ENCODE measurements around the gene APOL4.
"Not testable (repeated sequence)": the region's sequence is repeated elsewhere in the genome, so short reads cannot be mapped to it uniquely, and the experiment has no call there.

Gene APOL4

DNA sequence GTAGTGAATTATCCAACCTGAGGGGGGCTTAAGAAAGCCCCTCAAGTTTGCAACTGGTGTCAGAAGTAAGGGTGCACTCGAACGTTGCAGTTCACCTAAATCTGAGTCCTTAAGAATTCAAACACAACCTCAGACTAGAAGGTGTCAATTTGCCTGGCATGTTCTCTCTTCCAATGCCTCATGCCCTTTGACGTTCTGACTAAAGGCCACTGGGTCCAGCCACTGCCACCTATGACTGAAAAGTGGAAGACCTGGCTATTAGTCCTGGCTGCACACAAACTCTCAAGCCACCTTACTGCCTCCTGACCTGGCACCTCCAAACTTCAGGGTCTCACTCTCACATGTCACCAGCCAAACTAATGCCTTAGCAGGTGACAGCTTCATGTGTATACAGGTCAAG is 8.0 kb downstream of the APOL4 start:
- H3K4me3 ChIP-seq (ENCODE audit: low read depth, low read length), result no peak overlapping the region
- no peak for DNase-seq (ENCODE audit: low read depth)

DNA sequence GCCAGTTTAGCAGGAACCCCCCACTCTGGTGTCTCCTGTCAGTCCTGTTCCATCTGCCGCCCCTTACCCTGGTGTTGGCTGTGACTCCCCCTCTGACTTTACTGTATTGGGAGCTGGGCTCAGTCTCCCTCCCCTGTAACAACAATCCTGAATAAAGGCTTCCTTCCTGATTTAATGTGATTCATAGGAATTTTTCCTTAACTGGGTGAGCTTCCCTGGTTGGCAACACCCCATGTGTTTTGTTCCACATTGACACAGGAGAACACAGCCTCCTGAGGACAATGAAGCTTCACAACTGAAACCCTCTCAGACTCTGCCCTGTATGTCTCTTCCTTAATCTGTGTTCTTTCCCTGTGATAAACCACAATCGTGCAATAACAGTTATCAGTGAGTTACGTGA is 8.4 kb downstream of the APOL4 start:
- no peak for DNase-seq (ENCODE audit: low read depth)
- no peak overlapping the region for H3K4me3 ChIP-seq (ENCODE audit: low read depth, low read length)

DNA sequence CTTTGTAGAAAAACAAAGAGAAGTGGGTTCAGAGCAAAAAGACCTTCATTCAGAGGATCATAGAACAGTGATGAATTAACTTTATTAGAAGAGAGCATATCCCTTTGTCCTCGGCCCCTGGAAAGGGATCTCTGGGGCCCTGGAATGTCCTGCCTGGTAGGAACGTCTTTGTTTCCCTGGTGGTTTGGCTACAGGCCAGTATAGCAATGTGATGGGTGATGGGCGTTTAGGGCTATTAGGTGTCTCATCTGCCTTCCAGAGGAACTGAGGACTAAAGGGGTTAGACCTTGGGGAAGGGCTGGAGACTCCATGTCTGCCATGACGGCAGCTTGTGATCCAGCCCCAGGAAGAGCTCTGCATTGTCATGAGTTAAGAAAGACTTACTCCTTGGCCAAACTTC is 9.1 kb downstream of the APOL4 start:
- no peak overlapping the region for H3K4me3 ChIP-seq (ENCODE audit: low read depth, low read length)
- DNase-seq (ENCODE audit: low read depth), result no peak

DNA sequence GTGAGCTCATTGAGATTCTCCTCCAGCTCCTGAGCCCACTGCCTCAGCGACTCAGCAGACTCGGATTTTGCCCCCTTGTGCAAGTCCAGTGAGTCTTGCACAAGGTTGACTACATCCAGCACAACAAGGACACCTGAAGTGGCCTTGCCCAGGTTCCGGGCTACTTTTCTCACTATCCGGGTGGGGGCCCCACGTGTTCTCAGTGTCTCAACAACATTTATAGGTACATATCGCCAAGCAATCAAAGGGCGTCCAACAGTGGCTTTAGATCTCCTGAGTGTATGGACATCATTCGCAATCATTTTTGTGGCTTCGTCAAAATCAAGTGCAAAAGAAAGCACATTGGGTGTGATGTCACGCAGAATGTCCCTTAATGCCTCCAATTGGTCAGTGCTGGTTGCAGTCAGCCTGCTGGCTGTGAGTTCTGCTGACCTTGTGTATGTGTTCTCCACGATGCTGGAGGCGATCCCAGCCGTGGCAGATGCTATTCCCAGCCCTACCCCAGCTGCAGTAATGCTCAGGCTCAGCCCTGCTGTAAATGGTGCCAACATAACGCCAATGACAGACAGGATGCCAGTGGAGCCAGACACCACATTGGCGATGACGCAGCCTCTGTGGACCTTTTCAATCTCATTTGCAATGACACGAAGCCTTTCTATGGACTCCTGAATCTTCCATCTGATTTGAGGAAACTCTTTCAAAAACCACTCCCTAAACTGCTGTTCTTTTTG is 10.3 kb downstream of the APOL4 start:
- no peak for DNase-seq (ENCODE audit: low read depth)

DNA sequence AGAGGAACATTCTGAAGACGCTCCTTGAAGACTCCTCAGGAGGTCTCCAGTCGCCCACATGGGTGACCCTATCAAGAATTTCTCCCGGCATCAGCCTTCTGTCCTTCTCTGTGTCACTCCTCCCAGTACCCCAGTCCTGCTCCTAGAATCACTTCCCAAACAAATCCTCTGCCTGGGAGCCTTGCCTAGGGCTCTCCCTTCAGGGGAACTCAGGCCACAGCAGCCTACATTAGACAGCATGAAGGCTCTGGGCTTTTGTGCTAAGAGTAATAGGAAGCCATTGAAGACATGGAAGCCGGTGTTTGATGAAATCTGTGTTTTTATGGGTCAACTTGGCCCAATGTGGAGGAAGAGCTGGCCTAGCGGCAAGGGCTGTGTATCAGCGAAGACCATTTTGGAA is 13.7 kb downstream of the APOL4 start:
- H3K4me3 ChIP-seq (ENCODE audit: low read depth, low read length); DNase-seq (ENCODE audit: low read depth): not testable (repeated sequence)

More for the DNA sequence above, 10.3 kb downstream of the APOL4 start:
- H3K4me3 ChIP-seq (ENCODE audit: low read depth, low read length), result no peak overlapping the region

DNA sequence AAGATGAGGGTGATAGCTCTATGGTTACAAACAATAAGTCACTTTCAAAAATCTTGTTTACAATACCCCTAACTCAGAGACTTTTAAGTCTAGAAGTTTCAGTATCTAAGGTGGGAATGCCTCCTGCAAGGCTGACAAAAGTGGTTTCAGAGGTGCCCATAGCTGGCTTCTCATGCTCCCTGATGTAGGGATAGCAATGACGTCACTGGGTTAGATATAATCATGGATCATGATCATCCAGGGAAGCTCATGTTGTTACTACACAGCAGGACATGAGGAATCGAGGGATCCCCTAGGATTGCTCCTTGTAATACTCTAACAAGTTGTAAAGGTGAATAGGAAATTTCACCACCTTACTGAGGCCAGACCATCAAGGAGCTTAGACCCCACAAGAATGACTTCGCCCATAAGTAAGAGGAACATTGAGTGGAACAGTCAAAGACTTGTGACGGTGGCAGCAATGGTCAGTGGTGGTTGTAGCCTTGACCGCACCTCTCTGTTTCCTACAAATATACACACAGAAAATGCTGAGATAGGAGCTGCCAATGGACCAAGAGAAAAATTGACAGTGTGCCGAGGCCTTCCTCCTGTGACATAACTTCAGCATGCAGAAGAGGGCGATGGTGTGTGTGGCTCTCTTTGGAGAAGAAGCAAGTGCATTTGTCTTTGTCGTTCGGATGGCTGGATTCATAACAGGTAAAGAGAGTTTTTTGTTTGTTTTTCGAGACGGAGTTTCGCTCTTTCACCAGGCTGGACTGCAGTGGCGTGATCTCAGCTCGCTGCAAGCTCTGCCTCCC is 15.6 kb downstream of the APOL4 start:
- no peak overlapping the region for H3K4me3 ChIP-seq (ENCODE audit: low read depth, low read length)
- DNase-seq (ENCODE audit: low read depth), result no peak

DNA sequence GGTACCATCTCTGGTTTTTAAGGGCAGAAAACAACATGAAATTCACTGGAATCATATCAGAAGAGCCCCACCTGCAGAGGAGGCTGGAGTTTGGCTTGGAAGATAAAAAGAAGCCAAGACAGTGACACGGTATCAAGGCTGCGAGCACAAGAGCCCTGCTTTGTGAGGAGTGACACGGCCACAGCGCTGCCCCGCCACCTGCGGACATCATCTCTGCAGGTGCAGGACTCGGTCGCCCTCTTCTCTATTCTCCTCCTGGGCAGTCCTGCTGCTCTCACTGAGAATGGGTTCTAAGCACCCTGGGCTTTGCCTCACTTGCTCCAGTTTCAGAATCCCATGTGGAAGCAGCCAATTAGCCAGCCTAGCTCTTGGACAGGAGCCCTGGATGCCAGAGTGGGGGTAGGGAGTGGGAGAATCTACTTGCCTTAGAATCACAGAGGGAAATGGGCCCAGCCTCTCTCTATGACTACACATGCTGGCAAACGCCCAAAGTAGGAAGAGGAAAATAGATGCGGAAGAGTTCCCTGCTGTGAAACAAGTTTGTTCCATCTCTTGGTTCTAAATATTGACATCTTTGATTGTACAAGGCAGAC is 17.1 kb downstream of the APOL4 start:
- no peak for DNase-seq (ENCODE audit: low read depth)

DNA sequence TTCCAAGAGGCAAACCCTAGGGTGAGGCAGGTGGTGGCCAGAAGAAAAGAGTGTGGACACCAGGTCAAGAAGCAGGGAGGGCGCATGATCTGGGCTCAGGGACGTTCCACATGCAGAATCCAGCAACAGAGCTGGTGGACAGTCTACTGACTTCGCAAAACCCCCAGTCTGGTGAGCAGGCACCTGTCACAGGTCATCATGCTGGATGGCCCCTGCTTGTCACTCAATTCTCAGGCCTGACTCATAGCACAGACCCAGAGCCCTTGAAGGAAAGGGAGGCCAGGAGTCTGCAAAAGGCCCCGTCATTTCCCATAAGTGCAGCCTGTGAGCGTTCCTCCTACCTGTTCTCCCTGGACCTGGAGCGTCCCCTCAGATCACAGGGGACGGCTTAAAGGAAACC is 18.2 kb downstream of the APOL4 start:
- DNase-seq (ENCODE audit: low read depth), result no peak
- no peak overlapping the region for H3K4me3 ChIP-seq (ENCODE audit: low read depth, low read length)

More for the DNA sequence above, 17.1 kb downstream of the APOL4 start:
- H3K4me3 ChIP-seq (ENCODE audit: low read depth, low read length), result no peak overlapping the region

DNA sequence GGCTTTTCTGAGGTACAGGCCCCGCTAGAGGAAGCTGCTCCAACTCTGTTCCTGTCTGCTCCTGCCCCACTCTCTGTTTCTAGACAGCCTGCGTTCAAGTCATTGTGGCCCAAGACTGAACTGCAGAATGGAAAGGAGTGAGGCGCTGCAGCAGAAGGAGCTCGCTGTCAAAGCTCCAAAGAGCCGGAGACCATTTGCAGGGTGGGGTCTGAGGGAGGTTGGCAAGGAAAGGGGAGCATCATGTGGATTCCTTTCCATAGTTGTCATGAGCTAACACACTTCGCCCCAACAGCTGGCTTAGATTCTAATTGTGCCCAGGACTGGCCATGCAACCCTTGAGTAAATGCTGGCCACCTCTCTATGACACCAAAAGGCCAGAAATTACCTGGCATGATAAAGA is 18.8 kb downstream of the APOL4 start:
- H3K4me3 ChIP-seq (ENCODE audit: low read depth, low read length), result no peak overlapping the region
- no peak for DNase-seq (ENCODE audit: low read depth)

DNA sequence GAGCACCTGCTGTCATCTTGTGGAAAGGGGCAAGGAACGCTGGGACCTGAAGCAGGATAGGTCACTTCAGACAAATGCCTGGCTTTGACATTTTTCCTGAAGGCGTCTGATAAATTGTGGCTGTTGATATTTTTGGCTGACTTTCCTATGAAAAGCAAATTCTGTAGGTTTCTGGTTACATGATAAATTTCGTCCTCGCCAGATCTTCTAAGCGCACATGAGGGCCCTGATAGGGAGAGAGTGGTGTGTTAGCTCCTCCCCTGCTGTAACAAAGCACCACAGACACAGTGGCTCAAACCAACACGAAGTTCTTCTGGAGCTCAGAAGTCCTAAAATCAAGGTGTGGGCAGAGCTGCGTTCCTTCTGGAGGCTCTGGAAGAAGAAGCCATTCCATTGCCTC is 19.6 kb downstream of the APOL4 start:
- no peak for DNase-seq (ENCODE audit: low read depth)
- no peak overlapping the region for H3K4me3 ChIP-seq (ENCODE audit: low read depth, low read length)

DNA sequence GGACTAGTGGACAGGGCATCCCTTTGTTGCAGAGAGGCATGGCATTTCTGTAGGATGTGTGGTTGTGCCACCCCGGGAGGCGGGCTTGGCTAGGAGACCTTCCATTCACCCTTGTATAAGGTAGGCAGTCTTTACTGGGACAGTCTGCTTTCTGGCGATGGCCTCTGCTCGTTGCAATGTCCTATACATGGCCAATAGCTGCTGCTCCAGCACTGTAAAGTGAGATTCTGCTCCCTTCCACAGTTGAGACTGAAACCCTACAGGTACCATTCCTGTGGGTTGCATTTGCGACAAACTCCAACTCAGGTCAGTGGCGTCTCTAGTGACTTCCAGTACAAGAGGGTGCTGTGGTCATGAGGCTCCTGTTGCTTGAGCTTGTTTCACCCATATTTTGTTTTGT is 20.7 kb downstream of the APOL4 start:
- DNase-seq (ENCODE audit: low read depth), result no peak

DNA sequence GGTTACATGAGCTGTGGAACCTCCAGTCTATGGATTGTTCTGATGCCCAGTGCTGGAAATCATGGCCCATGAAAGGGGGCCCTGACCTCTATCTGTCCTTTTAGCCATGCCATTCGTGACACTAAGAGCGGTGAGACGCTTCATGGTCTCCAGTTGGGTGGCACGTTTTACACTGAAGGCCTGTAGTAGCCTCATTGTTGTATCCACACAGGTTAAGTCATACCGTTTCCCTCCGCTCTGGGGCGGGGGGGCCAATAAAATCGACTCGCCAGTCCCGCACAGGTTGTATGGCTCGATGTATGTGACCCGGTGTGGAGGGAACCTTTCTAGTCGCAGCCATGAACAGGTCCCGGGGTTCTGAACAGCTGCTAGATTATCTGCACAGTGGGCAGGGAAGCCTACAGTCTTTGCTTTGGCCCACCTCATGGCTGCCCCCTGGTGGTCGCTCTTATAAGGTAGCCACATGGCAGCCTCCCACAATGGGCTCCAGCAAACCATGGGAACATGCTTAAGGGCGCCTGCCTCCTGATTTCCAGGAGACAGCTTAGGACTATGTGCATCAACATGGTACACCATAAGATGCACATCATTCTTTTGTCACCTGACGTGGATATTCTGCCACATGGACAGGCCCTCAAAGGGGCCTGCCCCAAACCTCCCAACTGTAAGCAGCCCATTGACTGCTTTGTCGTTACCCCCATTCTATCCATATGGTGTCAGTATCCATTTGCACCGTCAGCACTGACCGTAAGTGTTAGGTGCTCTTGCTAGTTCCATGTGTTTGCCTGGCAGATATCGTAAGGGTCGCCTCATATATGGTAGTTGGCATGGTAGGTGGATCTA is 21.4 kb downstream of the APOL4 start:
- H3K4me3 ChIP-seq (ENCODE audit: low read depth, low read length), result no peak overlapping the region
- no peak for DNase-seq (ENCODE audit: low read depth)

More for the DNA sequence above, 20.7 kb downstream of the APOL4 start:
- H3K4me3 ChIP-seq (ENCODE audit: low read depth, low read length), result no peak overlapping the region

DNA sequence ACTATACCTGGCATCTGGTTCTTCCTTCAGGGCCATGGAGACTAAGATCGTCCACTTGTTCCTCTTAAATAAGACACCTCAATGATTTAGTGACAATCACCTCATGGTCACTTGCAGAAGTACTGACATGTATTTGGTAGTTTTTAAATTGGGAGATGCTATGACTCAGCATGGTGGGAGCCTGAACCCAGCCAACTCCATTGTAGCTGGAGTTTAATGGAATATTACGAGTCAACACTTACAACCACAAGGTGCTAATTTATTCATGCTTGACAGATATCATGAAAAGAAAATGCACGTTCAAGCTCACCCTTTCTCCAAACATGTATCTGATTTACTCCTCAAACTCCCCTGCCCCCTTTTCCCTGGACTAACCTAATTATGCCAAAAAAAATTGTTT is 24.4 kb downstream of the APOL4 start:
- H3K4me3 ChIP-seq (ENCODE audit: low read depth, low read length), result no peak overlapping the region
- no peak for DNase-seq (ENCODE audit: low read depth)

DNA sequence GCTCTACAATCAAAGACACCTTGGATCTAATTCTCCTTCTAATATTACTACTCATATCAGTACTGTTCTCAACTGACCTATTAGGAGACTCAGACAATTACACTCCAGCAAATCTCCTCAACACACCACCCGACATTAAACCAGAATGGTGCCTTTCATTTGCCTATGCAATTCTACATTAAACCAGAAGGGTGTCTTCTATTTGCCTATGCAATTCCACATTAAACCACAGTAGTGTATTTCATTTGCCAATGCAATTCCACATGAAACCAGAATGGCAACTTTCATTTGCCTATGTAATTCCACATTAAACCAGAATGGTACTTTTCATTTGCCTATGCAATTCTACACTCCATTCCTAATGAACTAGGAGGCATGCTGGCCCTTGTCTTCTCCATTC is 25.7 kb downstream of the APOL4 start:
- no peak overlapping the region for H3K4me3 ChIP-seq (ENCODE audit: low read depth, low read length)
- DNase-seq (ENCODE audit: low read depth), result no peak

DNA sequence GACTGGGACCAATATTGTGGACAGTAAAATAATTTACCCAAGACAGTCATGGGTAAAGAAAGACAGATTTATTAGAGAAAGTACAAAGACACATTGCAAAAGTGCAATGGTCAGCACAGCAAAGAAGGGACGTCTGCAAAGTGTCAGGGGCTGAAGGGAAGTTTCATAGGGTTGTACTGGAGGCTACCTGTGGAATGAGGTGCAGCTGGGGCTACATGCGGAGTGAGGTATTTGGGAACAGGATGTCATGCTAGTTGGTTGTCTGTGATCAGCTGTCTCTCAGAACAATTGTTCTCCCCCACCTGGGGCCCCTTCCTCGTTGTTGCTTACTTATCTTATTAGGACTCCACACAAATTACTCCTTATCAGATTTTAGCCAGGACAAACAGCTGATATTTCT is 29.7 kb downstream of the APOL4 start:
- H3K4me3 ChIP-seq (ENCODE audit: low read depth, low read length), result no peak overlapping the region
- DNase-seq (ENCODE audit: low read depth), result no peak

DNA sequence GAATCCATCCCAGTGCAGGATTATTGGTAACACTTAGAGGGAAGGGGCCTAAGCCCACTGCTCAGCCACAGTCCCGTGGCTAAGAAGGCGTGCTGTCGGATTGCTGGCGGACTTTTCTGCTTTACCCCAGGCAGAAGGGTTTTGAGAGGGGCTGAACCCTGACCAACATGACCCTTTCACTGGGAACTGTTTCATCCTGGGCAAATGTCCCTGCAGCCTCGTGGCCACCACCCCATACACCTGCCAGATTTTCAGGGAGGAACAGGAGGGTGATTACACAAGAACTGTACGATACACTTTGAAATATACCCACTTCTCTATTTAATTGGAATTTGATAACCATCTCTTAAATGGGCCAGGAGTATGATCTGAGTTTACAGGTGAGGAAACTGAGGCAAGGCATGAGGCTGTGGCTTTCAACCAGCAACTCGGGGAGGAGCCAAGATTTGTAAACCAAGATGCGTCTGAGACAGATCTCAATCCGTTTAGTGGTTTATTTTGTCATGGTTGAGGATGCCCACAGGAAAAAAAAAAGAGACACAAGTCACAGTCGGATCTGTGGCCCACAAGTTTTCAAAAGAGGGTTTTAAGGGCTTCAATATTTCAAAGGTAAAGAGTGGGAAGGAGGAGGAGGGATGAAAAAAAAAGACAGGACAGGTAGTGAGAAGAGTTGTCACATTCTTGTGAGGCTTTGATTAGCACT is 34.9 kb downstream of the APOL4 start:
- no peak overlapping the region for H3K4me3 ChIP-seq (ENCODE audit: low read depth, low read length)

DNA sequence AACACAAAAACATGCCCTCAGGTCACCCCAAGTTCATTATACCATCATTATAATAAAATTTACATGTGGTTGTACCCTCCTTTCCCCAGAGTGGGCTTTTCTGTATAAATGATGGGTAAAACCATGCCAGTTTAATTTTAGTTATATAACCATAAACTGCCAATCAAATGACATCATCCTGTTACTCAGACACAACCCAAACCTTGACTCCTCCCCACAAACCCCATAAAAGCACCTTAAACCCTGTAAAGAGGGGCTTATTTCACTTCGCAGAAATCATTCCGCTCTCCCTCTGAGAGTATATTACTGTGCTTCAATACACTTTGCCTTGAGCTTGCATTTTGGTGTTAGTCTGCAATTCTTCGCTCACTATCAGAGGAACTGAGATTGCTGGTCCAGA is 35.5 kb downstream of the APOL4 start:
- DNase-seq (ENCODE audit: low read depth), result no peak
- no peak overlapping the region for H3K4me3 ChIP-seq (ENCODE audit: low read depth, low read length)

More for the DNA sequence above, 34.9 kb downstream of the APOL4 start:
- no peak for DNase-seq (ENCODE audit: low read depth)

DNA sequence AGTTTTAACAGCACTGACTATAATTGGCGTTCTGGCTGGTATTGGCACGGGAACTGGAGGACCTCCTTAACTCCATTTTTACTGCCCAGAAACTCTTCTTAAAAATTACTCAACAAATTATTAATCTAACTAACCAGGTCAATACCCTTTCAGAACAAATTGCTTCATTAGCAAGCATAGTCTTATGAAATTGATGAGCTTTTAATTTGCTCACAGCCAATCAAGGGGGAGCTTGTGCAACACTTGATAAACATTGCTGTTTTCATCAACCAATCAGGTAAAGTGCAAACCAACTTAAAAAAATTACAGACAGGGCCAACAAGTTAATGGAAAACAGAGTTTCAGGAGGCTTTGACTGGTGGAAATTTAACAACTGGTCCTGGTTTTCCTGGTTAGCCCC is 36.5 kb downstream of the APOL4 start:
- DNase-seq (ENCODE audit: low read depth), result no peak
- no peak overlapping the region for H3K4me3 ChIP-seq (ENCODE audit: low read depth, low read length)

DNA sequence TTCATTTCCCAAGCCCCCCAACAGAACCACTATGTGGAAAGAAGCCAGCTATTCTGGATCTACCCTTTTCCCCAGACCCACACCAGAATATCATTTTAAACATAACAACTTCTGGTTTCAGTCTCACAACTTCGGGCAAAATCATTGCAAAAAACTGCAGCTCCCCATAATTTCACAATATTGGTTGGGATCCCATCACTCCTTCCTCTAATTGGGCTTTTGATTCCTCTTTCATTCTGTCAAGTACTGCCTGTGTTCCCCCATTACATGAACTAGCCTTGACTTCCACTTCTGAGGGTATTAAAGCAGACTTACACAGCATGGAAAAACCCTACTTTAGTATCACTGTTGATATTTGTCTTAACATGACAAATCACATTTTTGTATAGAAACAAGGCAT is 37.0 kb downstream of the APOL4 start:
- DNase-seq (ENCODE audit: low read depth), result no peak
- H3K4me3 ChIP-seq (ENCODE audit: low read depth, low read length), result no peak overlapping the region
